Activated naive CD4-positive, alpha-beta T cell treated with Interleukin-2 at 50 U/mL for 16 hours (primary cell): ENCODE data around the gene KCTD11.

Experiments used
- DNase-seq: peaks from one replicate; pipeline ENCODE4 v3.0.0-alpha.2; 2020

KCTD11 gene

DNA sequence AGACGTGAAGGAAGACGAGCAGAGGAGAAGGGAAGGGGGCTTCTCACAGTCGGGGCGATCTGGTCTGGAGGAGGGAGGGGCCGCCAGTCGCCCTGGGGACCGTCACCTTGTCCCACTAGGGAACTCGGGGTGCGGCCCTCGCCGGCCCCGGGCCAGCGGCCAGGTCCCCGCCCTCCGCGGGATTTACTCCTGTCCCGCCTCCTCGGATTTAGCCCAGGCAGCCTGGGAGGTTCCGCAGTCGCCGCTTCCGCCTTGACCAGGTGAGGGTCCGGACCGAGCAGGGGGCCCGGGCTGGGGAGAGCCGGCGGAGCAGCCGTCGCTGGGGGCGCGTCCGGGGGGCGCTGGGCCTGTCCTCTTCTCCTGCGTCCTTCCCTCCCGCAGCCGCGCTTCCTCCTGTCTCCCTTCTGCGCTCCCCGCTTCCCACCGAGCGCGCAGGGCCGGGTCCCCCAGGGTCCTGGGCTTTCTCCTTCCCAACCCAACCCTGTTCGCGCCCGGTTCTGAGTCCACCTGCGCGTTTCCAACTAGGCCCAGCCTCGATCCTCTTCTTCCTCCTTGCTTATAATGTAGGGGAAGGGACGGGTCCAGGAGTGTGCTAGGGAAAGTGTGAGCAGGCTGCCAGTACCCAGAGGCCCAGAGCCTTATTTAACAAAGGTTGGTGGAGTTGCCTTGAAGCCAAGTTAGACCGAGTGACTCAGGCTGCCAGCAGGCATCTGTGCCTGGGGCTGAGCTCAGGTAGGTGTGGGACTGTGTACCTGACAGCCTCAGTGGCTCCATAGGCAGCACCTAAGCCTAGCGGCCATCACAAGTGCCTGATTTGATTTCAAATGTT, 29.1 kb downstream of the KCTD11 start, which contains the start of gene TNK1:
Gene TNK1 (plus strand): TSS at position 235 of the 829 bp plus-strand sequence. CDS start 1,838 bp downstream, outside the sequence.
- no peak for DNase-seq

DNA sequence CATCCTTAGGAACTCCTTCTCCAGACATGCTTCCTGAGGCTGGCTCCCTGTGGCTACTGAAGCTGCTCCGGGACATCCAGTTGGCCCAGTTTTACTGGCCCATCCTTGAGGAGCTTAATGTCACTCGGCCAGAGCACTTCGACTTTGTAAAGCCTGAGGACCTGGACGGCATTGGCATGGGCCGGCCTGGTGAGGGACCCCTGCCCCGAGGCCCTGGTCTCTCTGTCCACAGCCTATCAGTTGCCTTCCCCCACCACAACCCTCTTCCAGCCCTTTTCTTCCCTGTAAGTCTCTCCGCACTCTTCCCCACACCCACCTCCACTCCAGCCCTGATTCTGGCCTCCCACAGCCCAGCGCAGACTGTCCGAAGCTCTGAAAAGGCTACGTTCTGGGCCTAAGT, 30.9 kb downstream of the KCTD11 start:
- DNase-seq, result no peak

GRCh38 chr17:7383371-7383741, 31.4 kb downstream of the KCTD11 start:
- DNase-seq, result no peak

GRCh38 chr17:7383742-7384488, 32.0 kb downstream of the KCTD11 start:
- DNase-seq, result peak; percentile 82

GRCh38 chr17:7384489-7385081, 32.6 kb downstream of the KCTD11 start:
- no peak for DNase-seq

DNA sequence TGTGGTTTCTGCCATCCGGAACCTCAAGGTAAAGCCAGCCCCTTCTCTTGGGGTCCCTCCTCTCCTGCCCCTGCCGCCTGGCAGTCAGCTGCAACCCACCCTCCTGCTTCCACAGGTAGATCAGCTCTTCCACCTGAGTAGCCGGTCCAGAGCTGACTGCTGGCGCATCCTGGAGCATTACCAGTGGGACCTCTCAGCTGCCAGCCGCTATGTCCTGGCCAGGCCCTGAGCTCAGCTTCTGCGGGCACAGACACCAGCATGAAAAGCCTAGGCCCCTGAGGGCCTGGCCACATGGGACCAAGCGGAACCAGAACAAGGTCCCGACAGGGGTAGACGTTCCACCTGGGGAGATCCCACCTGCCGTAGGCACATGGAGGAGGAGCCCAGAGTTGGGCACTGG, 36.9 kb downstream of the KCTD11 start:
- DNase-seq, result no peak

DNA sequence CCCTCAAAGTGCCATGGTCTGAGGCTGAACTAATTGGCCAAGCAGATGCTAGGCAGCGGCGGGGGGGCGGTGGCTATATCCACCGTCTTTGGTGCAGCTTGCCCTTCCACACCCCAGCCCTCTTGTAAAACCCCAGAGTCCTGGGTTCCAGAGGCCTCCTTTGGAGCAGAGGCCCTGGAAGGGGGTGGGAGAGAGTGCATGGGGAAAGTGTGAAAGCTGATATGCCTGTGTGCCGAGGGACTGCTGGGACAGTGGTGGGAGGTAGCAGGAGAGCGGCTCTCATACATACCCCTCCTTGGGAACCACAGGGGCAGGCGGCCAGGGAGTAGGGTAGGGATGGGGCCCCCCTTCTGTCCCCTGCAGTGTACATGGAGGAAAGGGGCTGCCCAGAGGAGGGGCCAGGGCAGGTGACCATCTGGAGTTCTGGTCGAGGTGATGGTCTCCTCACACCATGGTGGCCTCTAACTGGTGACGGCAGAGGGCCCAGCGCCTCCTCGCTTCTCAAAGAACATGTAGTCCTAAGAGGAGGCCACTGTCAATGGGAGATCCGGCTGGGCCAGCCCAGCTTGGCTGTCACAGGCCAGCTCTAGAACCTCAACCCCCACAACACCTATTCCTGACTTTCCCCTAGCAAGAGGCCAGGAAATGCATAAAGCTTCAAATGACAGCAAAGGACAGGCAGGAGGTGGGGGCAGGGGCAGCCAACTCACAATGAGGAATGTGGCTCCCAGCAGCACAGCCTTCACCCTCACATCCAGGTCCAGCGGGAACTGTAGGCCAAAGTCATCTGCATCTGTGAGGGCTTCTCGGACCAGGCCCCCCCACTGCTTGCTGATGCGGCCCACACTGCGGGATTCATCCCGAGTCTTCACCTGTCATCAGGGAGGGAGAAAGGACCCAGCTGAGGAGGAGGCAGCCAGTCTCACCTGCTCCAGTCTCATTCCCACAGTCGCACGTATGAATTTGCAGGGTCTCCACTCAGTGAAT, 38.3 kb downstream of the KCTD11 start:
- no peak for DNase-seq

DNA sequence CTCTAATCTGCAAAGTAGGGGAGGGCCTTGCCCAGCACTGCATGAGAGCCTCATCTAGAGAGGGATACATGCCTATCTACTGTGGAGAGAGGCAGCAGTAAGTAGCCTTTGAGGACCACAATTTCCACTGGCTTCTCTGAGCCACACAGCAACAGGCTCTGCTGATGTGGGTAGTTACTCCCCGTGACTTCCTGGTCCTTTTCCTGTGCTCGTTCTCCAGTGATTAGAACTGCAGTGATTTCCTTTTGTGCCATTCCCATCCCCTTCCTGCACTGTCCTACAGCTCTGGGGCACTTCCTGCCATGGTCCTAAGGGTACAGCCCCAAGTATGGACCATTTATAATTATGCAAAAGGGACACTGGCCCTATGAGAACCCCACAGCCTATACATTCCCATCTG, 39.3 kb downstream of the KCTD11 start:
- no peak for DNase-seq

DNA sequence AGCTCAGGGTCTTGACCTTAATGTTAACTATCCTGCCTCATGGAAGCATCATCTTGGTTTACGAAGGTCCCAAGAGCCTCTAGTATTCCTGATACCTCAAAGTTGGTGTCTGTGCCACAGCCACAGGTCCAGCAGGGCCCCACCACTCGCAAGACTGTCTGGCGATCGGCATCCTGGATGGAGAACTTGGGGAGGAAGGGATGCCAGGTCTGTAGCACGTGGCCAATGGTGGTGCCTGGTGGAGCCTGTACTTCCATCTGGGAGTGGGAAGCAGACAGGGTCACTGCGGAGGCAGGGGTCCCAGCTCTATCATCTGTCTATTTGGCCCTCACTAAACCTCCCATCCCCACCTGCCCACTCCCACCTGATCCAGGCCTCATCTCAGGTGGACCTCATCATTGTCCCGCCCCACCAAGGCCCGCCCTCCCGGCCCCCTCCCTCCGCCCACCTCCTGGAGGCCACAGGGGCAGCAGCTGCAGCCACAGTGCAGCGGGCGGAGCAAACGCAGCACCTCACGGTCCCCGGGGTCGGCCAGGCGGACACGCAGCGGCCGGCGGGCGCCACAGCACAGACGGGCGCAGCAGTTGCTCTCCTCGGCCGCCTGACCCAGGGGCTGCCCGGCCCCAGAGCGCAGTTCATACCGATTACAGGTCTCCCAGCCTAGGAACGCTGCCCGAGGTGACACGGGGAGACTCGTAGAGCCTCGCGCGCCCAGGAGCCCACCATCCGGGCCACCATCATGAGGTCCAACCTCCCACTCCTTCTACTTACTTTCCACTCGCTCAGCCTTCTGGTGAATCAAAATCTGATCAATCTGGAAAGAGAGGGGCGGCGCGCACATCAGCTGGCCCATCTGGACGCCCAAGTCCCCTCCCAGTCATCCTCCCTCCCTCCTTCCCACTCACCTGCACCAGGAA, 41.0 kb downstream of the KCTD11 start:
- no peak for DNase-seq

DNA sequence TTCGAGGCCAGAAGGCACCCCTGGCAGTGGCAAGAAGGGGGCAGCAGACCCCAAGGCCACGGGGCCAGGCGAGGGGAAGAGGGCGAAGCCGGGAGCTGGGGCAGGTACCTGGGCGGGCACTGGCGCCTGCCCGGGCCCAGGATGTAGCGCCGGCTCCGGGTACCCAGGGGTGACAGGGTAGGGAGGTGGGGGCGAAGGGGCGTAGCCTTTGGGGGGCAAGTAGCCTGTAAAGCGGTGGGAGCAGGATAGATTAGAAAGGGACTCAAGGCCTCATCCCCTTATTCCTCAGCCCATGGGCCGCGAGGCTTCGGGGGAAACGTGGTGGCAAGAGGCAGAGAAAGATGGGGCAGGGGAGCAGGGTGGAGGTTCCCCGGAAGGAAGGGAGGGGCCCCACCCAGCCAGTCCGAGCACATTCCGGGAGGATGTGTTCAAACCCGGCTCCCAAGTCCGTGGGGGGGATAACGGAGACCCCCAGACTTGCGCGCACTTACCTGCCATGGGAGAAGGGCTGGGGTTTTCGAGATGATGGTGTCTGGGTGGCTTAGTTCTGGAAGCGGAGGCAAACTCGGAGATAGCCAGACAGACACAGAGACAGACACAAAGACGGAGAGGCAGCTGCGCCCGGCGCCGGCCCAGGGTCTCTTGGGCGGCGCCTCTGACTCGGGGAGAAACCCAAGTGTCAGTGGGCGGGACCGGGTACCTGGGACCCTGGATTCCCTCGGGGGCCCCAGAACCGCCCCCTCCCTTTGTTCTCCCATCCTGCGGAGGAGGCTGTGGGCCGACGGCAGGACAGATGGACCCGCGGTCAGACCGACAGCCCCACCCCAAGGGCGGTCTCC, 41.9 kb downstream of the KCTD11 start:
- DNase-seq, result peak; percentile 63

- DNase-seq, result peak; percentile 85
Measured at GRCh38 chr17:7394452-7395191, 42.7 kb downstream of the KCTD11 start, which contains the start of gene PLSCR3. Gene PLSCR3 (minus strand): TSS chr17:7394525. CDS start chr17:7394110, 415 bp downstream.

- DNase-seq, result no peak
Measured at GRCh38 chr17:7396147-7396546, 44.2 kb downstream of the KCTD11 start.

DNA sequence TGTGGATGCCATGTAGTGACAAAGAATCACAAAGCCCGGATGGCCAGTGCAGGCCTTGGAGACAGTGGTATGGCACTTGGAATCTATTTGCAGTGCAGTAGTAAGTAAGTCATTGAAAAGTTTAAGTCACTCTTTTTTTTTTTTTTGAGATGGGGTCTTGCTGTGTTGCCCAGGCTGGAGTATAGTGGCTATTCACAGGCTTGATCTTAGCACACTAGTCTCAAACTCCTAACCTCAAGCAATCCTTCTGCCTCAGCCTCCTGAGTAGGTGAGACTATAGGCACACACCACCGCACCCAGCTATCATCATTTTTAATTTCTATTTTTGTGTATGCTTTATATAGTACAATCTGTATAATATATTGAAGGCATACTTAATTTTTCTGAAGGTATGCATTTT, 46.6 kb downstream of the KCTD11 start:
- no peak for DNase-seq

GRCh38 chr17:7403043-7403726, 51.2 kb downstream of the KCTD11 start:
- DNase-seq, result no peak

DNA sequence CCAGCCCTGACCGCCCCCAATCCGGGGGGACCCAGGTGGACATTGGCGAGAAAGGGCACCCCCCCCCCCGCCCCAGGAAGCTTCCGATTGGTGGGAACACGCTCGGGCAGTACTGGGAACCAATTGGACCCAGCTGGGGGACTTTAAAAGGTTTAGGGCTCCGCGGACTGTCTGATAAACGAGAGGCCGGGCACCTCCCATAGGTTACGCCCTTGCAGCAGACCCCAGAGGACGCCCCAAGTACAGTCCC, 51.7 kb downstream of the KCTD11 start:
- no peak for DNase-seq

DNA sequence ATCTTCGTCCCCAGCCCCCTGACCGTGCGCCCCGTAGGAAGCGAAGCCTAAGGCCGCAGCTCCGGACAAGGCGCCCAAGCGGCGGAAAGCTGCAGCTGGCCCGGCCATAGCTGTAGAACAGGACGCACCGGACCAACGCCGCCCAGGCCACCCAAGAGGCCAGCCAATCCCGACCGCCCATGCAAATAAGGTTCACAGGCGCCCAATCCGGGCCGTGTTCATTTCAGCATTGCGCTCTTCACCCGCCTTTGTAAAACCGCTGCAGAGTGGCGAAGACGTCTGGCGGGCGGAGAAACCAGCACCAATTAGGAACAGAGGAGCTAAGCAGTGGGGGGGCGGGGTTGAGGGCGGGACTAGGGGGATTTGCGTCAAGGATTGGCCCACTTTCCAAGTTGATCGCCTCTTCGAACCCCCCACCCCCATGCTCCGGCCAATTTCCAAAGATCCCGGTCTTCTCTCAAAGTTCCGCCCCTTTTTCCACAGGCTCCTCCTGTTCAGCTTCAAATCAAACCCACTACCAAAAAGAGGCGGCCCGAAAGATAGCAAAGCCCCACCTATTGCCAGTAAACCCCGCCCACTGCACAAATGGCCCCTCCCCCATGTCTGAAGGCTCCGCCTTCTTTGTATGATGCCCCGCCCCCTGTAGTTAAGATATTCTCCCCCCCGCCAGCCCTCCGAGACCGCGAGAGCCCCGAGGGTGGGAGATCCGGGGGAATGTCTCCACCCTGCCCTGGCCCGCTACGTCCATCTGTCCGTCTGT, 52.2 kb downstream of the KCTD11 start, which contains the start of gene TMEM256:
Gene TMEM256 (minus strand): TSS at position 121 of the 760 bp plus-strand sequence. CDS start 13 bp downstream, at position 108.
- DNase-seq, result peak; percentile 95
